Measurements from ENCODE around the gene CIB2. TPM values are rescaled to one million over a fixed set of nuclear protein-coding genes. Genes with fewer than 3 reads are reported as not detected.

The CIB2 gene
- total RNA-seq, 2 experiments from 2014 or later: 0.82 to 1.7 TPM

GRCh38 chr15:78100886-78101285, 30.4 kb downstream of the CIB2 start:
- CTCF ChIA-PET: no interaction called here
- no peak overlapping the region for H3K27ac Mint-ChIP-seq
- peaks cover 35% of the 10 kb centered on the region for H3K4me1 Mint-ChIP-seq (ENCODE audit: low read depth)
- no peaks in the 10 kb centered on the region for H3K9me3 Mint-ChIP-seq
- H3K36me3 Mint-ChIP-seq (ENCODE audit: low read depth): no peaks in the 10 kb centered on the region
- no peak for TF ChIP-seq CTCF (IDR thresholded peaks at IDR 0.05)
- ATAC-seq (ENCODE audit: poor library complexity) (no peak), DNase-seq (no peak)
- Histone ChIP-seq H3K9me3 (ENCODE audit: control insufficient read depth in 1 of 2, insufficient read depth in 1 of 2, low read length in 2 of 2) (no peaks in the 10 kb centered on the region), H3K4me1 (ENCODE audit: insufficient read depth, low read length) (peaks cover 38% of the 10 kb centered on the region), H3K4me3 (ENCODE audit: low read length) (no peak overlapping the region), H3K36me3 (ENCODE audit: insufficient read depth, low read length) (no peaks in the 10 kb centered on the region), H3K27ac (ENCODE audit: low read depth in 1 of 2, low read length in 2 of 2) (no peak overlapping the region), H3K27me3 (ENCODE audit: control insufficient read depth in 1 of 2, insufficient read depth in 2 of 2, low read length in 2 of 2) (no peaks in the 10 kb centered on the region)
- H3K27me3 Mint-ChIP-seq: no peaks in the 10 kb centered on the region
- intact Hi-C loops (cut with DNase I, micrococcal nuclease): no loop called here
- no peak overlapping the region for H3K4me3 Mint-ChIP-seq
- POLR2A ChIA-PET: interaction anchor here (0.6 kb wide), 1 partner anchor 192 kb away, joined by 3 read pairs; no protein-coding TSS in a partner anchor

DNA sequence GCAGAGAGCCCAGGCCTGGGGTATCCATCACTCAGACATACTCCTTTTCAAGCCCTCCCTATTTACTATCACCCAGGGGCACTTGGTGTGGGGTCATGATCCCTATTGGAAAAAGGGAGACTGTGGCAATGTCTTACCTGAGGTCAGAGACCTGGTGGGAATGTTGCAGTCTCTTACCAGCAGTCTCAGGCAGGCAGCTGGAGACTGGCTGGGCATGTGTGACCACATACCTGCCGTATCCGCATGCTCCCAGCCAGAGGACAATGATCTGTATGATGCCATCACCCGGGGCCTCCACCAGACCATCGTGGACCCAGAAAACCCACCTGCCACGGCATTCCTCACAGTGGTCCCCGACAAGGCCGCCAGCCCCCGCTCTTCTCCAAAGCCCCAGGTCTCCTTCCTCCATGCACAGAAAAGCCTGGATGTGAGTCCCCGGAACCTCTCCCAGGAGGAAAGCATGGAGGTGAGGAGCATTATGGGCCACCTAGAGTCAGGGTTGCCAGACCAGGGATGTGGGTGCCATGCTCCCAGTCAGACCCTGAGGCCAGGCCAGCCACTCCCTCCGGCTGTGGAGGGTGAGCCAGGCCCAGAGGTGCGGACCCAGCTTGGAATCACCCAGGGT, 33.0 kb downstream of the CIB2 start:
- ChIA-PET CTCF (interaction anchor here (1.2 kb wide), 2 partner anchors 10 to 15 kb away, joined by 4 to 5 read pairs; no protein-coding TSS in a partner anchor), POLR2A (no interaction called here)
- Mint-ChIP-seq H3K4me3 (no peak overlapping the region), H3K9me3 (no peaks in the 10 kb centered on the region), H3K36me3 (ENCODE audit: low read depth) (no peaks in the 10 kb centered on the region), H3K27ac (no peak overlapping the region), H3K4me1 (ENCODE audit: low read depth) (peaks cover 9% of the 10 kb centered on the region), H3K27me3 (no peaks in the 10 kb centered on the region)
- no peak for TF ChIP-seq CTCF (IDR thresholded peaks at IDR 0.05)
- H3K4me3 ChIP-seq (ENCODE audit: low read length): no peak overlapping the region
- ATAC-seq (ENCODE audit: poor library complexity): no peak
- no peaks in the 10 kb centered on the region for H3K36me3 ChIP-seq (ENCODE audit: insufficient read depth, low read length)
- intact Hi-C loops (cut with DNase I, micrococcal nuclease): no loop called here
- no peak overlapping the region for H3K27ac ChIP-seq (ENCODE audit: low read depth in 1 of 2, low read length in 2 of 2)
- DNase-seq: no peak
- no peaks in the 10 kb centered on the region for H3K27me3 ChIP-seq (ENCODE audit: control insufficient read depth in 1 of 2, insufficient read depth in 2 of 2, low read length in 2 of 2)
- H3K9me3 ChIP-seq (ENCODE audit: control insufficient read depth in 1 of 2, insufficient read depth in 1 of 2, low read length in 2 of 2): no peaks in the 10 kb centered on the region
- H3K4me1 ChIP-seq (ENCODE audit: insufficient read depth, low read length): peaks cover 11% of the 10 kb centered on the region

DNA sequence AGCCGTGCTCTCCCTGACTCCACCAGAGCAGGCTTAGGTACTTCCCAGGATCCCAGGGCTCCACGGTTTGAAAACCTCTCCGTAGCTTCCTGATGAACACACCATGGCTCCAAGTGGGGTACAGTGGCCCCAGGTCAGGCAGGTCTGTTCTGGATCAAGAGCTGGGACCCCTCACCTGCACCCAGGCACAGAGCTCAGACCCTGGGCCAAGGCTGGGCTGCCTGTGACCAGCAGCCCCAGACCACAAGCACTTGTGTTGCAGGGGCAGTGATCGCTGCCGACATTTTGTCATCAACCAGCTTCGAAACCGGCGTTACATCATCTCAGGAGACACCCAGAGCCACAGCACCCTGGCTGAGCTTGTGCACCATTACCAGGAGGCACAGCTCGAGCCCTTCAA, 33.6 kb downstream of the CIB2 start:
- peaks cover 3% of the 10 kb centered on the region for H3K4me1 Mint-ChIP-seq (ENCODE audit: low read depth)
- Histone ChIP-seq H3K4me1 (ENCODE audit: insufficient read depth, low read length) (peaks cover 5% of the 10 kb centered on the region), H3K27ac (ENCODE audit: low read depth in 1 of 2, low read length in 2 of 2) (no peak overlapping the region), H3K4me3 (ENCODE audit: low read length) (no peak overlapping the region), H3K27me3 (ENCODE audit: control insufficient read depth in 1 of 2, insufficient read depth in 2 of 2, low read length in 2 of 2) (no peaks in the 10 kb centered on the region), H3K9me3 (ENCODE audit: control insufficient read depth in 1 of 2, insufficient read depth in 1 of 2, low read length in 2 of 2) (no peaks in the 10 kb centered on the region), H3K36me3 (ENCODE audit: insufficient read depth, low read length) (no peaks in the 10 kb centered on the region)
- intact Hi-C loops (cut with DNase I, micrococcal nuclease): no loop called here
- POLR2A ChIA-PET: no interaction called here
- no peak for DNase-seq
- no peak overlapping the region for H3K27ac Mint-ChIP-seq
- no peaks in the 10 kb centered on the region for H3K36me3 Mint-ChIP-seq (ENCODE audit: low read depth)
- no peak for TF ChIP-seq CTCF (IDR thresholded peaks at IDR 0.05)
- no peaks in the 10 kb centered on the region for H3K9me3 Mint-ChIP-seq
- no peak for ATAC-seq (ENCODE audit: poor library complexity)
- CTCF ChIA-PET: interaction anchor here (1.2 kb wide), 1 partner anchor 15 kb away, joined by 4 read pairs; no protein-coding TSS in a partner anchor
- no peak overlapping the region for H3K4me3 Mint-ChIP-seq
- no peaks in the 10 kb centered on the region for H3K27me3 Mint-ChIP-seq
